Lung (tissue), 12 donors: Measurements from ENCODE around the gene TSEN54. TPM values are rescaled to one million over a fixed set of nuclear protein-coding genes. Genes with fewer than 3 reads are reported as not detected.

Experiments
- ATAC-seq: fragments of 200-7000 bp; cut with Tn5 transposase; one replicate; pipeline ENCODE4 v1.9.1; 2020; ENCODE audit warnings: moderate number of reproducible peaks; ENCODE audit not compliant: insufficient read depth, low FRiP score
- DNase-seq, 3 donors: peaks; one replicate each; pipeline ENCODE4 v3.0.0-alpha.2; 2013 to 2017
- H3K27ac ChIP-seq, 2 donors: one replicate each; pipeline ENCODE4 v1.5.1; 2013; ENCODE audit warnings: mild to moderate bottlenecking in 2 of 2, moderate library complexity in 2 of 2, control low read depth in 1 of 2, inconsistent platforms in 1 of 2, low read depth in 1 of 2, low read length in 1 of 2
- H3K27me3 ChIP-seq, 3 donors: one replicate each; pipeline ENCODE4 v1.5.1; 2013; ENCODE audit warnings: low read length in 2 of 3; ENCODE audit not compliant: control insufficient read depth in 3 of 3, insufficient read depth in 3 of 3
- H3K36me3 ChIP-seq, 4 donors: one replicate each; pipeline ENCODE4 v1.5.1; 2013; ENCODE audit warnings: low read length in 4 of 4, mild to moderate bottlenecking in 1 of 4, moderate library complexity in 1 of 4; ENCODE audit not compliant: control insufficient read depth in 4 of 4, insufficient read depth in 4 of 4
- H3K4me1 ChIP-seq, 5 donors: one replicate each; pipeline ENCODE4 v1.5.1; 2013; ENCODE audit warnings: low read length in 5 of 5, mild to moderate bottlenecking in 2 of 5, moderate library complexity in 1 of 5; ENCODE audit not compliant: control insufficient read depth in 5 of 5, insufficient read depth in 5 of 5
- H3K4me3 ChIP-seq: one replicate; pipeline ENCODE4 v1.5.1; 2013; ENCODE audit warnings: mild to moderate bottlenecking, control low read depth, moderate library complexity
- H3K9ac ChIP-seq, 2 donors: one replicate each; pipeline ENCODE4 v1.5.1; 2013; ENCODE audit warnings: low read length in 2 of 2, control low read depth in 1 of 2; ENCODE audit not compliant: insufficient read depth in 1 of 2
- H3K9me3 ChIP-seq, 4 donors: one replicate each; pipeline ENCODE4 v1.5.1; 2013; ENCODE audit warnings: low read length in 3 of 4, mild to moderate bottlenecking in 1 of 4, moderate library complexity in 1 of 4; ENCODE audit not compliant: control insufficient read depth in 4 of 4, insufficient read depth in 3 of 4
- CTCF ChIP-seq: IDR thresholded peaks from 2 replicates; pipeline ENCODE4 v1.5.1; 2012; ENCODE audit warnings: mild to moderate bottlenecking; ENCODE audit errors: control extremely low read depth, extremely low read depth
- WGBS, 2 donors: extraction: QIAGEN DNeasy Blood & Tissue Kit; methylation state at CpG; one replicate each; pipeline ENCODE4 v1.1.7; 2013; 5-methylcytosine and 5-hydroxymethylcytosine counted together
- polyA plus RNA-seq, 2 donors: library from polyadenylated mRNA; stranded (reverse); fragments of 200-250 nt; gene quantifications; one replicate each; pipeline ENCODE4 v1.2.1, GENCODE V29; 2013
- total RNA-seq, 2 donors: library from RNA; depleted of rRNA in 1 of 2; stranded (reverse); fragments of >200 nt in 1 of 2; gene quantifications; one replicate each; pipeline ENCODE4 v1.2.1, GENCODE V29; 2014 to 2021
- donor health status: control.
- donor health status: control.
- donor health status: Bipolar disorder and iron deficiency.
- donor health status: healthy.
- donor health status: DM: yes; HTN: yes; CAD: no.

Gene TSEN54
- total and polyA plus RNA-seq, 4 donors: 18.4 to 36.5 (median 21.6) TPM

GRCh38 chr17:75573994-75574393, 57.7 kb downstream of the TSEN54 start:
- H3K36me3 ChIP-seq: peaks cover 0 to 38% (median 0%) of the 10 kb centered on the region in 4 donors
- DNase-seq (no peak), ATAC-seq (no peak)

More at GRCh38 chr17:75573994-75574393, 57.7 kb downstream of the TSEN54 start:
- H3K9ac ChIP-seq: no peak overlapping the region
- no peaks in the 10 kb centered on the region for H3K9me3 ChIP-seq
- H3K27me3 ChIP-seq: no peaks in the 10 kb centered on the region
- no peak overlapping the region for H3K4me3 ChIP-seq
- H3K4me1 ChIP-seq: peaks cover 0 to under 1% (median 0%) of the 10 kb centered on the region in 5 donors
- no peak for TF ChIP-seq CTCF
- 94 to 97% methylated on average over 13 of the region's 13 CpGs for WGBS, 2 donors
- H3K27ac ChIP-seq: no peak overlapping the region

Other genes with a start within 250 kb of the TSEN54 start
- gene MIF4GD, start 245.3 kb upstream of the TSEN54 start, total RNA-seq: 10 to 100 TPM in 1 of 2 donors, 1 to 10 TPM in 1; 9.7 to 32.8 TPM
- gene MIF4GD, start 245.3 kb upstream of the TSEN54 start, polyA plus RNA-seq: 10 to 100 TPM; 13.2 to 34.8 TPM
- 10 to 100 TPM in 1 of 2 donors, 1 to 10 TPM in 1; 9.8 to 27.4 TPM for gene SLC25A19, start 227.1 kb upstream of the TSEN54 start, total RNA-seq
- gene SLC25A19, start 227.1 kb upstream of the TSEN54 start, polyA plus RNA-seq: 10 to 100 TPM; 22.2 to 25.7 TPM
- gene GRB2, start 110.8 kb upstream of the TSEN54 start, total RNA-seq: 100 to 1,000 TPM in 1 of 2 donors, 10 to 100 TPM in 1; 77.1 to 151 TPM
- 100 to 1,000 TPM in 1 of 2 donors, 10 to 100 TPM in 1; 51.0 to 198 TPM for gene GRB2, start 110.8 kb upstream of the TSEN54 start, polyA plus RNA-seq
- gene TMEM94, start 59.9 kb upstream of the TSEN54 start, total RNA-seq: 10 to 100 TPM; 60.2 to 82.3 TPM
- 10 to 100 TPM; 40.0 to 46.4 TPM for gene TMEM94, start 59.9 kb upstream of the TSEN54 start, polyA plus RNA-seq
- gene CASKIN2, start 991 bp upstream of the TSEN54 start, total RNA-seq: 10 to 100 TPM; 44.1 to 81.5 TPM
- 10 to 100 TPM; 22.3 to 26.1 TPM for gene CASKIN2, start 991 bp upstream of the TSEN54 start, polyA plus RNA-seq
- gene LLGL2, start 9.2 kb downstream of the TSEN54 start, total RNA-seq: 100 to 1,000 TPM; 103 to 199 TPM
- gene LLGL2, start 9.2 kb downstream of the TSEN54 start, polyA plus RNA-seq: 100 to 1,000 TPM in 1 of 2 donors, 10 to 100 TPM in 1; 80.5 to 195 TPM
- gene MYO15B, start 71.3 kb downstream of the TSEN54 start, total RNA-seq: 100 to 1,000 TPM; 194 to 197 TPM
- 100 to 1,000 TPM in 1 of 2 donors, 10 to 100 TPM in 1; 84.5 to 141 TPM for gene MYO15B, start 71.3 kb downstream of the TSEN54 start, polyA plus RNA-seq
- gene SMIM5, start 116.9 kb downstream of the TSEN54 start, total RNA-seq: 1 to 10 TPM; 5.5 to 7.5 TPM
- 1 to 10 TPM; 2.2 to 2.3 TPM for gene SMIM5, start 116.9 kb downstream of the TSEN54 start, polyA plus RNA-seq
- 10 to 100 TPM; 31.2 to 32.5 TPM for gene RECQL5, start 150.6 kb downstream of the TSEN54 start, total RNA-seq
- gene RECQL5, start 150.6 kb downstream of the TSEN54 start, polyA plus RNA-seq: 10 to 100 TPM; 16.4 to 28.5 TPM
- gene SAP30BP, start 150.8 kb downstream of the TSEN54 start, total RNA-seq: 10 to 100 TPM; 46.5 to 82.9 TPM
- 10 to 100 TPM; 71.9 to 82.8 TPM for gene SAP30BP, start 150.8 kb downstream of the TSEN54 start, polyA plus RNA-seq
- gene ITGB4, start 204.9 kb downstream of the TSEN54 start, total RNA-seq: 10 to 100 TPM; 11.1 to 47.8 TPM
- gene ITGB4, start 204.9 kb downstream of the TSEN54 start, polyA plus RNA-seq: 10 to 100 TPM; 11.4 to 18.1 TPM
- 10 to 100 TPM; 23.0 to 52.9 TPM for gene GALK1, start 248.7 kb downstream of the TSEN54 start, total RNA-seq
- 10 to 100 TPM; 35.2 to 70.5 TPM for gene GALK1, start 248.7 kb downstream of the TSEN54 start, polyA plus RNA-seq